ENCODE data around the gene GSS. TPM values are rescaled to one million over a fixed set of nuclear protein-coding genes. Genes with fewer than 3 reads are reported as not detected.
"Not testable (repeated sequence)": the region's sequence is repeated elsewhere in the genome, so short reads cannot be mapped to it uniquely, and the experiment has no call there.

GSS gene
- total and polyA plus RNA-seq, 2 experiments from 2014 or later, result 68.3 to 80.7 TPM

GRCh38 chr20:34884260-34884659 is 71.3 kb downstream of the GSS start:
- no peaks in the 10 kb centered on the region for H3K4me1 ChIP-seq (ENCODE audit: insufficient read depth)
- no peak for TF ChIP-seq EZH2phosphoT487 (IDR thresholded peaks at IDR 0.05; ENCODE audit: insufficient read depth, low read depth)
- TF ChIP-seq EZH2 (IDR thresholded peaks at IDR 0.05; ENCODE audit: insufficient read depth, poor library complexity, severe bottlenecking), result no peak
- H4K20me1 ChIP-seq (ENCODE audit: insufficient read depth), result no peaks in the 10 kb centered on the region
- H3K27me3 ChIP-seq (replicated peaks; ENCODE audit: insufficient read depth), result no peaks in the 10 kb centered on the region
- H3F3A ChIP-seq (ENCODE audit: insufficient read depth), result no peaks in the 10 kb centered on the region
- H3K79me2 ChIP-seq (ENCODE audit: insufficient read depth), result no peaks in the 10 kb centered on the region; the same call in 1 of the 2 replicates
- no peak overlapping the region for H3K9ac ChIP-seq
- no peak overlapping the region for H2AFZ ChIP-seq
- no peak overlapping the region for H3K4me2 ChIP-seq (ENCODE audit: unreplicated experiment)
- no peaks in the 10 kb centered on the region for H3K9me2 ChIP-seq (ENCODE audit: insufficient read depth)
- no peak overlapping the region for H3K27ac ChIP-seq
- DNase-seq, result no peak
- peaks cover 18% of the 10 kb centered on the region; the same call in 1 of the 2 replicates for H3K36me3 ChIP-seq (ENCODE audit: low read depth)
- in situ Hi-C loops (cut with MboI), result no loop called here
- H3K4me3 ChIP-seq, result no peak overlapping the region
- WGBS, 2 experiments (ENCODE audit: low coverage in 1 of 2, low lambda C conversion rate in 2 of 2, missing lambda C conversion rate in 2 of 2), result 58% methylated on average over 1 of the region's 1 CpG
- H3K9me3 ChIP-seq (ENCODE audit: low read depth), result no peaks in the 10 kb centered on the region

GRCh38 chr20:34883809-34884208 is 71.8 kb downstream of the GSS start:
- no peak overlapping the region for H3K27ac ChIP-seq
- 84 to 86% methylated on average over 4 of the region's 4 CpGs for WGBS, 2 experiments (ENCODE audit: low coverage in 1 of 2, low lambda C conversion rate in 2 of 2, missing lambda C conversion rate in 2 of 2)
- H3K4me2 ChIP-seq (ENCODE audit: unreplicated experiment), result no peak overlapping the region
- in situ Hi-C loops (cut with MboI), result no loop called here
- H3K79me2 ChIP-seq (ENCODE audit: insufficient read depth), result no peaks in the 10 kb centered on the region; the same call in 1 of the 2 replicates
- no peaks in the 10 kb centered on the region for H3K4me1 ChIP-seq (ENCODE audit: insufficient read depth)
- no peak overlapping the region for H3K4me3 ChIP-seq
- TF ChIP-seq EZH2 (IDR thresholded peaks at IDR 0.05; ENCODE audit: insufficient read depth, poor library complexity, severe bottlenecking), result no peak
- TF ChIP-seq EZH2phosphoT487 (IDR thresholded peaks at IDR 0.05; ENCODE audit: insufficient read depth, low read depth), result no peak
- no peaks in the 10 kb centered on the region for H3K9me2 ChIP-seq (ENCODE audit: insufficient read depth)
- H3K9me3 ChIP-seq (ENCODE audit: low read depth), result no peaks in the 10 kb centered on the region
- H3K9ac ChIP-seq, result no peak overlapping the region
- H2AFZ ChIP-seq, result no peak overlapping the region
- H3K36me3 ChIP-seq (ENCODE audit: low read depth), result peaks cover 18% of the 10 kb centered on the region; the same call in 1 of the 2 replicates
- no peak for DNase-seq
- H3K27me3 ChIP-seq (replicated peaks; ENCODE audit: insufficient read depth), result no peaks in the 10 kb centered on the region
- H4K20me1 ChIP-seq (ENCODE audit: insufficient read depth), result no peaks in the 10 kb centered on the region
- no peaks in the 10 kb centered on the region for H3F3A ChIP-seq (ENCODE audit: insufficient read depth)

GRCh38 chr20:34883087-34883688 is 72.4 kb downstream of the GSS start:
- in situ Hi-C loops (cut with MboI), result no loop called here
- Histone ChIP-seq H3K36me3 (ENCODE audit: low read depth) (peaks cover 18% of the 10 kb centered on the region; the same call in 1 of the 2 replicates), H3F3A (ENCODE audit: insufficient read depth) (no peaks in the 10 kb centered on the region), H3K27ac (no peak overlapping the region), H3K9me3 (ENCODE audit: low read depth) (no peaks in the 10 kb centered on the region), H3K4me1 (ENCODE audit: insufficient read depth) (no peaks in the 10 kb centered on the region), H4K20me1 (ENCODE audit: insufficient read depth) (no peaks in the 10 kb centered on the region), H3K9me2 (ENCODE audit: insufficient read depth) (no peaks in the 10 kb centered on the region), H3K27me3 (replicated peaks; ENCODE audit: insufficient read depth) (no peaks in the 10 kb centered on the region), H3K9ac (no peak overlapping the region), H3K4me2 (ENCODE audit: unreplicated experiment) (no peak overlapping the region), H2AFZ (no peak overlapping the region), H3K4me3 (no peak overlapping the region), H3K79me2 (ENCODE audit: insufficient read depth) (peaks cover 4% of the 10 kb centered on the region)
- no peak for DNase-seq
- TF ChIP-seq EZH2phosphoT487 (IDR thresholded peaks at IDR 0.05; ENCODE audit: insufficient read depth, low read depth), result no peak
- no peak for TF ChIP-seq EZH2 (IDR thresholded peaks at IDR 0.05; ENCODE audit: insufficient read depth, poor library complexity, severe bottlenecking)

DNA sequence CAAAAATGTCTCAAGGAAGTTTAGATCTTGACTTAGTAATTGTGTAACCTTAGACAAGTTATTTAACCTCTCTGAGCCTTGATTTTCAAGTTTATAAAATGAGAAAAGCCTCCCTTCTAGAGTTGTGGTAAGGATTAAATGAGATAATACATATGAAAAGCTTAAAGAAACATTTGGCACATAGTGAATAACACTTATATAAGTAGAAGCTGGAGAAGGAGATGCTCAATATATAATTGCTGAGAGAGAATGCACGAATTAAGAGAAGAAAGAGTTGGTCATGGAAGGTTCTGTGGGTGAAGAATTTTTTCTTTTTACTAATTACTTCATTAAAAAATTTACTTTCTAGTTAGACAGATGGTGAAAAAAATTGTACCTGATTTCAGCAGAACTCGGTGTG is 73.9 kb downstream of the GSS start:
- peaks cover 16% of the 10 kb centered on the region for H3K79me2 ChIP-seq (ENCODE audit: insufficient read depth)
- TF ChIP-seq EZH2phosphoT487 (IDR thresholded peaks at IDR 0.05; ENCODE audit: insufficient read depth, low read depth) (no peak), EZH2 (IDR thresholded peaks at IDR 0.05; ENCODE audit: insufficient read depth, poor library complexity, severe bottlenecking) (no peak)
- H3K9me3 ChIP-seq (ENCODE audit: low read depth), result no peaks in the 10 kb centered on the region
- H2AFZ ChIP-seq, result no peak overlapping the region
- no peak for DNase-seq
- H3K27ac ChIP-seq, result no peak overlapping the region
- H3K4me1 ChIP-seq (ENCODE audit: insufficient read depth), result no peaks in the 10 kb centered on the region
- H3F3A ChIP-seq (ENCODE audit: insufficient read depth), result no peaks in the 10 kb centered on the region
- H4K20me1 ChIP-seq (ENCODE audit: insufficient read depth), result no peaks in the 10 kb centered on the region
- peaks cover 18% of the 10 kb centered on the region; the same call in 1 of the 2 replicates for H3K36me3 ChIP-seq (ENCODE audit: low read depth)
- no peak overlapping the region for H3K4me3 ChIP-seq
- H3K9me2 ChIP-seq (ENCODE audit: insufficient read depth), result no peaks in the 10 kb centered on the region
- H3K4me2 ChIP-seq (ENCODE audit: unreplicated experiment), result no peak overlapping the region
- in situ Hi-C loops (cut with MboI), result no loop called here
- H3K9ac ChIP-seq, result no peak overlapping the region
- WGBS, 2 experiments (ENCODE audit: low coverage in 1 of 2, low lambda C conversion rate in 2 of 2, missing lambda C conversion rate in 2 of 2), result 65 to 66% methylated on average over 2 of the region's 2 CpGs
- no peaks in the 10 kb centered on the region for H3K27me3 ChIP-seq (replicated peaks; ENCODE audit: insufficient read depth)

- DNase-seq; H3K4me1 ChIP-seq (ENCODE audit: insufficient read depth); H3K27me3 ChIP-seq (replicated peaks; ENCODE audit: insufficient read depth); H2AFZ ChIP-seq; H3K9ac ChIP-seq; H3K9me2 ChIP-seq (ENCODE audit: insufficient read depth); H3F3A ChIP-seq (ENCODE audit: insufficient read depth); in situ Hi-C loops (cut with MboI); H3K27ac ChIP-seq; H4K20me1 ChIP-seq (ENCODE audit: insufficient read depth); H3K4me3 ChIP-seq; H3K9me3 ChIP-seq (ENCODE audit: low read depth); H3K4me2 ChIP-seq (ENCODE audit: unreplicated experiment): not testable (repeated sequence)
- H3K79me2 ChIP-seq (ENCODE audit: insufficient read depth), result peaks cover 16% of the 10 kb centered on the region
- H3K36me3 ChIP-seq (ENCODE audit: low read depth), result peaks cover 18% of the 10 kb centered on the region; the same call in 1 of the 2 replicates
- WGBS, 2 experiments (ENCODE audit: low coverage in 1 of 2, low lambda C conversion rate in 2 of 2, missing lambda C conversion rate in 2 of 2), result 91 to 95% methylated on average over 6 to 7 of the region's 7 CpGs
These were observed 74.6 kb downstream of the GSS start for GRCh38 chr20:34880971-34881370.
